Lower lobe of right lung (tissue), 1 donor: ENCODE results near the gene PPM1D. TPM values are rescaled to one million over a fixed set of nuclear protein-coding genes. Genes with fewer than 3 reads are reported as not detected.

Source experiments
- total RNA-seq: library from RNA; stranded (reverse); fragmentation: NEBNext Ultra II Directional; extraction: Animal tissue kit (Norgen Biotek cat#: 25700); gene quantifications from one replicate; pipeline ENCODE4 v1.2.1, GENCODE V29; 2021
- donor health status: DM: no; HTN: yes; CAD: no; lungs with severe emphysema.

Gene PPM1D
- total RNA-seq, 1 donor from 2014 or later: 21.3 TPM

Other genes starting within 250 kb of the PPM1D start
- 68.9 TPM for gene USP32, start 208.1 kb upstream of the PPM1D start, total RNA-seq
- gene CHCT1, start 177.7 kb upstream of the PPM1D start, total RNA-seq: not detected
- 49.4 TPM for gene APPBP2, start 74.0 kb upstream of the PPM1D start, total RNA-seq
- gene BCAS3, start 77.7 kb downstream of the PPM1D start, total RNA-seq: 29.6 TPM